HepG2 (cell line): Measurements from ENCODE around the gene DENND5A. TPM values are rescaled to one million over a fixed set of nuclear protein-coding genes. Genes with fewer than 3 reads are reported as not detected.
A peak's percentile ranks its signal among the peaks of the same experiment; 100 is the strongest.

Experiments
- ASH2L ChIP-seq: fragments of 300-600, 200-600 bp; sonication (generic); IDR thresholded peaks from 2 replicates; pipeline ENCODE4 v1.7.0; 2017; ENCODE audit warnings: low read depth, mild to moderate bottlenecking, moderate library complexity, mixed read lengths, low read length; ENCODE audit not compliant: insufficient read length
- DMAP1 ChIP-seq: IDR thresholded peaks from 2 replicates; pipeline ENCODE4 v1.6.1; 2016
- FOSL2 ChIP-seq: sonication (generic); formaldehyde crosslinking; IDR thresholded peaks from 2 replicates; pipeline ENCODE4 v1.4.0; 2020; ENCODE audit warnings: missing genetic modification reagents
- GATA4 ChIP-seq: sonication (generic); IDR thresholded peaks from 2 replicates; pipeline ENCODE4 v1.6.1; 2016; ENCODE audit warnings: antibody characterized with exemption, low read depth, borderline replicate concordance
- HDAC1 ChIP-seq: sonication (generic); formaldehyde crosslinking; IDR thresholded peaks from 2 replicates; pipeline ENCODE4 v1.5.1; 2020; ENCODE audit warnings: mild to moderate bottlenecking, missing genetic modification reagents
- KDM5B ChIP-seq: sonication (generic); formaldehyde crosslinking; IDR thresholded peaks from 2 replicates; pipeline ENCODE4 v1.4.0; 2020; ENCODE audit warnings: missing genetic modification reagents, mild to moderate bottlenecking, borderline replicate concordance
- MAZ ChIP-seq, 2 experiments: sonication (generic) in 1 of 2; formaldehyde crosslinking in 1 of 2; IDR thresholded peaks; 2 replicates each; pipeline versions ENCODE4 v1.5.0 to v1.6.1; 2012 to 2020; ENCODE audit warnings: low read depth in 2 of 2, mild to moderate bottlenecking in 2 of 2, borderline replicate concordance in 1 of 2, improper control_type of control experiment in 1 of 2, low read length in 1 of 2, missing genetic modification reagents in 1 of 2, moderate library complexity in 1 of 2
- MIER2 ChIP-seq: IDR thresholded peaks from 2 replicates; pipeline ENCODE4 v1.6.1; 2016; ENCODE audit warnings: missing biosample characterization, missing genetic modification reagents
- PITX1 ChIP-seq: sonication (generic); formaldehyde crosslinking; IDR thresholded peaks from 2 replicates; pipeline ENCODE4 v1.5.1; 2020; ENCODE audit warnings: mild to moderate bottlenecking, missing genetic modification reagents
- SPEN ChIP-seq: sonication (generic); formaldehyde crosslinking; IDR thresholded peaks from 2 replicates; pipeline ENCODE4 v1.5.1; 2020; ENCODE audit warnings: low read depth, mild to moderate bottlenecking, missing genetic modification reagents
- U2AF1 ChIP-seq: fragments of 200-400 bp; formaldehyde crosslinking; optimal IDR thresholded peaks from 2 replicates; pipeline ENCODE3; 2017; ENCODE audit warnings: mild to moderate bottlenecking, low read depth, low read length
- XBP1 ChIP-seq: sonication (generic); formaldehyde crosslinking; IDR thresholded peaks from 2 replicates; pipeline ENCODE4 v1.5.0; 2020; ENCODE audit warnings: missing genetic modification reagents
- ZNF160 ChIP-seq: sonication (generic); formaldehyde crosslinking; IDR thresholded peaks from 2 replicates; pipeline ENCODE4 v1.8.0; 2022; ENCODE audit warnings: mild to moderate bottlenecking, inconsistent platforms, missing genetic modification reagents
- ZNF484 ChIP-seq: sonication (generic); formaldehyde crosslinking; IDR thresholded peaks from 2 replicates; pipeline ENCODE4 v1.5.1; 2020; ENCODE audit warnings: mild to moderate bottlenecking, low read depth, missing genetic modification reagents, borderline replicate concordance
- ZNF547 ChIP-seq: sonication (generic); formaldehyde crosslinking; IDR thresholded peaks from 2 replicates; pipeline ENCODE4 v1.5.1; 2020; ENCODE audit warnings: mild to moderate bottlenecking, missing genetic modification reagents
- ZNF772 ChIP-seq: sonication (generic); formaldehyde crosslinking; IDR thresholded peaks from 2 replicates; pipeline ENCODE4 v1.5.0; 2020; ENCODE audit warnings: mild to moderate bottlenecking, missing genetic modification reagents
- polyA plus RNA-seq, 8 experiments: library from polyadenylated mRNA; depleted of rRNA in 3 of 8; stranded (reverse) in 7 of 8; unstranded in 1 of 8; fragments of >200 nt; fragmentation: Illumina TruSeq in 4 of 8; extraction: Trizol in 4 of 8; gene quantifications; 2 replicates each; pipeline versions ENCODE4 v1.2.1 to v1.2.3, GENCODE V29; 2011 to 2016; ENCODE audit warnings: low read depth in 4 of 8, missing spikeins in 1 of 8, mixed read lengths in 1 of 8; ENCODE audit not compliant: insufficient read depth in 1 of 8
- total RNA-seq, 5 experiments: library from RNA; depleted of rRNA; stranded (reverse); fragments of >200 nt; fragmentation: Illumina TruSeq; extraction: Trizol; gene quantifications; 2 replicates each; pipeline ENCODE4 v1.2.3, GENCODE V29; 2016; ENCODE audit warnings: low read depth in 1 of 5
- TF ChIP-seq, protein P1 (sequence below): IDR thresholded peaks from 2 replicates; pipeline ENCODE4 v1.6.1; 2016; ENCODE audit warnings: mild to moderate bottlenecking
- TF ChIP-seq, protein P2 (sequence below): sonication (generic); formaldehyde crosslinking; IDR thresholded peaks from 2 replicates; pipeline ENCODE4 v1.9.0; 2022; ENCODE audit warnings: low read depth, missing genetic modification reagents
- TF ChIP-seq, protein P3 (sequence below): sonication (generic); formaldehyde crosslinking; IDR thresholded peaks from 2 replicates; pipeline ENCODE4 v1.9.0; 2021; ENCODE audit warnings: missing genetic modification reagents, borderline replicate concordance
- TF ChIP-seq, protein P4 (sequence below): sonication (generic); formaldehyde crosslinking; IDR thresholded peaks from 2 replicates; pipeline ENCODE4 v1.4.0; 2020; ENCODE audit warnings: missing genetic modification reagents
- TF ChIP-seq, protein P5 (sequence below): sonication (generic); formaldehyde crosslinking; IDR thresholded peaks from 2 replicates; pipeline ENCODE4 v1.5.1; 2020; ENCODE audit warnings: mild to moderate bottlenecking, moderate library complexity, missing genetic modification reagents

DENND5A gene
- total and polyA plus RNA-seq, 2 of the 13 experiments (the other 11 are each of a cell fraction or from before 2014, with no cell fraction given): 63.3 to 145 TPM

DNA sequence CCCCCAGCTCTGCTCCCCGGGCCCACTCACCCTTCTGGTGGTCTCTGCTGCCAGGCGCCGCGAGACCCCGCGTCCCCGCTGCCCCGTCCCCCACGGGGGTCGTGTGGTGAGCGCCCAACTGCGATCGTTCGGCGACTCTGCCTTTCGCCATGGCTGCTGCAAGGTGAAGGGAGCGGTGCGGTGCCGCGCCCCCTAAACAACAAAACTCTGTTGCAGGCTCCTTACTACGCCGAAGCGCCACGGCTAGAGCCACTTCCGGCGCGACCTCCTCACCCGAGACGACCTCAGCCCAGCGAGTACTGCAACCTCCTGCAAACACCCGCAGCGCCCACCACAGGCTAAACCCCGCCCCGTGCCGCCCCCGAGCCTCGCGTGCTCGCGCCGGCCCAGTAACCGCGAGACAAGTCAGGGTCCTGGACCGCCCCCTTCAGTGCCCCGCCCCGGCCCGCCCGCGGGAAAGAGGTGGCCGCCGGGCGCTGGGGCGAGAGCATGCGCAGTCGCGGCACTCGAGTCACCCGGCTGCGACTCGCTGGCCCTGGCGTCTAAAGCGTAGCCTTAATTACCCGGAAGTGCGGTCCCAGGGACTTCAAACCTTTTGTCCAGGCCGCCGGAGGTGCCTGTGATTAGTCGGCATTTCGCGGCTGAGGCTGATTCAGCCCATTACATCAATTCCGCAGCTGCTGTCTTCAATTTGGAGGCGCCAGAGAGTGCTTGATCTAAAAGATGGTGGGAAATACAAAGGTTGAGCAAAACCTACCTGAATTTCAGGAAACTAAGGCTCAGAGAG is 49.3 kb upstream of the DENND5A start, which contains the start of gene TMEM41B (continued):
- TF ChIP-seq, protein P1, sequence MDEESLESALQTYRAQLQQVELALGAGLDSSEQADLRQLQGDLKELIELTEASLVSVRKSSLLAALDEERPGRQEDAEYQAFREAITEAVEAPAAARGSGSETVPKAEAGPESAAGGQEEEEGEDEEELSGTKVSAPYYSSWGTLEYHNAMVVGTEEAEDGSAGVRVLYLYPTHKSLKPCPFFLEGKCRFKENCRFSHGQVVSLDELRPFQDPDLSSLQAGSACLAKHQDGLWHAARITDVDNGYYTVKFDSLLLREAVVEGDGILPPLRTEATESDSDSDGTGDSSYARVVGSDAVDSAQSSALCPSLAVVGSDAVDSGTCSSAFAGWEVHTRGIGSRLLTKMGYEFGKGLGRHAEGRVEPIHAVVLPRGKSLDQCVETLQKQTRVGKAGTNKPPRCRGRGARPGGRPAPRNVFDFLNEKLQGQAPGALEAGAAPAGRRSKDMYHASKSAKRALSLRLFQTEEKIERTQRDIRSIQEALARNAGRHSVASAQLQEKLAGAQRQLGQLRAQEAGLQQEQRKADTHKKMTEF (CRISPR knock-in tag): peak; percentile 73; the same call in 1 of the 2 replicates
- TF ChIP-seq HDAC1 (CRISPR knock-in tag) (peak; percentile 82), ZNF484 (CRISPR knock-in tag) (no peak), ASH2L (peak; percentile 92), KDM5B (peak; percentile 68; the same call in 1 of the 2 replicates), MIER2 (0 out of 2 replicates have a peak, but pooled peaks have one; percentile 9), MAZ (IDR thresholded peaks at IDR 0.05; ENCODE audit: borderline replicate concordance, low read depth, low read length) (no peak), MAZ (CRISPR knock-in tag; IDR thresholded peaks at IDR 0.05; ENCODE audit: low read depth) (peak; percentile 69; the same call in 1 of the 2 replicates), FOSL2 (CRISPR knock-in tag) (peak; percentile 83), SPEN (CRISPR knock-in tag) (peak; percentile 64), U2AF1 (peak; percentile 33), DMAP1 (CRISPR knock-in tag) (peak; percentile 82), ZNF547 (CRISPR knock-in tag) (peak; percentile 62; the same call in 1 of the 2 replicates), GATA4 (peak; percentile 68), ZNF772 (CRISPR knock-in tag) (no peak; the same call in 1 of the 2 replicates), PITX1 (CRISPR knock-in tag) (peak; percentile 67; the same call in 1 of the 2 replicates), XBP1 (0 out of 2 replicates have a peak, but pooled peaks have one; percentile 35), ZNF160 (peak; percentile 74)
- TF ChIP-seq, protein P2, sequence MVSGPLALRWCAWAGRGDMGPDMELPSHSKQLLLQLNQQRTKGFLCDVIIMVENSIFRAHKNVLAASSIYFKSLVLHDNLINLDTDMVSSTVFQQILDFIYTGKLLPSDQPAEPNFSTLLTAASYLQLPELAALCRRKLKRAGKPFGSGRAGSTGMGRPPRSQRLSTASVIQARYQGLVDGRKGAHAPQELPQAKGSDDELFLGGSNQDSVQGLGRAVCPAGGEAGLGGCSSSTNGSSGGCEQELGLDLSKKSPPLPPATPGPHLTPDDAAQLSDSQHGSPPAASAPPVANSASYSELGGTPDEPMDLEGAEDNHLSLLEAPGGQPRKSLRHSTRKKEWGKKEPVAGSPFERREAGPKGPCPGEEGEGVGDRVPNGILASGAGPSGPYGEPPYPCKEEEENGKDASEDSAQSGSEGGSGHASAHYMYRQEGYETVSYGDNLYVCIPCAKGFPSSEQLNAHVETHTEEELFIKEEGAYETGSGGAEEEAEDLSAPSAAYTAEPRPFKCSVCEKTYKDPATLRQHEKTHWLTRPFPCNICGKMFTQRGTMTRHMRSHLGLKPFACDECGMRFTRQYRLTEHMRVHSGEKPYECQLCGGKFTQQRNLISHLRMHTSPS (CRISPR knock-in tag): 0 out of 2 replicates have a peak, but pooled peaks have one; percentile 38
- TF ChIP-seq, protein P3, sequence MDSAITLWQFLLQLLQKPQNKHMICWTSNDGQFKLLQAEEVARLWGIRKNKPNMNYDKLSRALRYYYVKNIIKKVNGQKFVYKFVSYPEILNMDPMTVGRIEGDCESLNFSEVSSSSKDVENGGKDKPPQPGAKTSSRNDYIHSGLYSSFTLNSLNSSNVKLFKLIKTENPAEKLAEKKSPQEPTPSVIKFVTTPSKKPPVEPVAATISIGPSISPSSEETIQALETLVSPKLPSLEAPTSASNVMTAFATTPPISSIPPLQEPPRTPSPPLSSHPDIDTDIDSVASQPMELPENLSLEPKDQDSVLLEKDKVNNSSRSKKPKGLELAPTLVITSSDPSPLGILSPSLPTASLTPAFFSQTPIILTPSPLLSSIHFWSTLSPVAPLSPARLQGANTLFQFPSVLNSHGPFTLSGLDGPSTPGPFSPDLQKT (CRISPR knock-in tag): peak; percentile 45; the same call in 1 of the 2 replicates
- TF ChIP-seq, protein P4, sequence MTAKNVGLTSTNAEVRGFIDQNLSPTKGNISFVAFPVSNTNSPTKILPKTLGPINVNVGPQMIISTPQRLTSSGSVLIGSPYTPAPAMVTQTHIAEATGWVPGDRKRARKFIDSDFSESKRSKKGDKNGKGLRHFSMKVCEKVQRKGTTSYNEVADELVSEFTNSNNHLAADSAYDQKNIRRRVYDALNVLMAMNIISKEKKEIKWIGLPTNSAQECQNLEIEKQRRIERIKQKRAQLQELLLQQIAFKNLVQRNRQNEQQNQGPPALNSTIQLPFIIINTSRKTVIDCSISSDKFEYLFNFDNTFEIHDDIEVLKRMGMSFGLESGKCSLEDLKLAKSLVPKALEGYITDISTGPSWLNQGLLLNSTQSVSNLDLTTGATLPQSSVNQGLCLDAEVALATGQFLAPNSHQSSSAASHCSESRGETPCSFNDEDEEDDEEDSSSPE (CRISPR knock-in tag): peak; percentile 85
- TF ChIP-seq, protein P5, sequence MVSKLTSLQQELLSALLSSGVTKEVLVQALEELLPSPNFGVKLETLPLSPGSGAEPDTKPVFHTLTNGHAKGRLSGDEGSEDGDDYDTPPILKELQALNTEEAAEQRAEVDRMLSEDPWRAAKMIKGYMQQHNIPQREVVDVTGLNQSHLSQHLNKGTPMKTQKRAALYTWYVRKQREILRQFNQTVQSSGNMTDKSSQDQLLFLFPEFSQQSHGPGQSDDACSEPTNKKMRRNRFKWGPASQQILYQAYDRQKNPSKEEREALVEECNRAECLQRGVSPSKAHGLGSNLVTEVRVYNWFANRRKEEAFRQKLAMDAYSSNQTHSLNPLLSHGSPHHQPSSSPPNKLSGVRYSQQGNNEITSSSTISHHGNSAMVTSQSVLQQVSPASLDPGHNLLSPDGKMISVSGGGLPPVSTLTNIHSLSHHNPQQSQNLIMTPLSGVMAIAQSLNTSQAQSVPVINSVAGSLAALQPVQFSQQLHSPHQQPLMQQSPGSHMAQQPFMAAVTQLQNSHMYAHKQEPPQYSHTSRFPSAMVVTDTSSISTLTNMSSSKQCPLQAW: peak; percentile 80
